SK-N-SH (cell line): ENCODE results near the gene MICB.

Experiments
- ELF1 ChIP-seq: IDR thresholded peaks from 2 replicates; pipeline ENCODE4 v1.4.0; 2012
- MXI1 ChIP-seq: IDR thresholded peaks from 2 replicates; pipeline ENCODE4 v1.6.1; 2012; ENCODE audit warnings: mild to moderate bottlenecking, low read depth, low read length, improper control_type of control experiment
- NRF1 ChIP-seq: IDR thresholded peaks from 2 replicates; pipeline ENCODE4 v1.6.1; 2012; ENCODE audit warnings: low read depth, mild to moderate bottlenecking, low read length
- POLR2AphosphoS5 ChIP-seq: IDR thresholded peaks from 2 replicates; pipeline ENCODE4 v1.6.1; 2012; ENCODE audit warnings: low read depth, low read length
- SIN3A ChIP-seq: IDR thresholded peaks from 2 replicates; pipeline ENCODE4 v1.6.1; 2012; ENCODE audit warnings: low read depth, mild to moderate bottlenecking, low read length, moderate library complexity, borderline replicate concordance
- TAF1 ChIP-seq: IDR thresholded peaks from 2 replicates; pipeline ENCODE4 v1.6.1; 2012; ENCODE audit warnings: low read depth, mild to moderate bottlenecking, low read length, moderate library complexity, borderline replicate concordance
- TF ChIP-seq, protein P1 (sequence below): fragments of 200-600 bp; sonication (generic); IDR thresholded peaks from 2 replicates; pipeline ENCODE4 v1.6.1; 2017; ENCODE audit warnings: antibody characterized with exemption, mild to moderate bottlenecking, moderate library complexity
- TF ChIP-seq, protein P2 (sequence below): IDR thresholded peaks from 2 replicates; pipeline ENCODE4 v1.6.1; 2012; ENCODE audit warnings: mild to moderate bottlenecking, low read depth, low read length, moderate library complexity
- TF ChIP-seq, protein P3 (sequence below): fragments of 150-350 bp; IDR thresholded peaks from 2 replicates; pipeline ENCODE4 v1.6.1; 2017; ENCODE audit warnings: antibody characterized with exemption, low read length, low read depth, borderline replicate concordance
- TF ChIP-seq, protein P4 (sequence below): IDR thresholded peaks from 2 replicates; pipeline ENCODE4; 2012
- TF ChIP-seq, protein P5 (sequence below): IDR thresholded peaks from 2 replicates; pipeline ENCODE4 v1.4.0; 2012; ENCODE audit warnings: low read depth, borderline replicate concordance
- TF ChIP-seq, protein P6 (sequence below): IDR thresholded peaks from 2 replicates; pipeline ENCODE4 v1.4.0; 2012; ENCODE audit warnings: low read depth, borderline replicate concordance

DNA sequence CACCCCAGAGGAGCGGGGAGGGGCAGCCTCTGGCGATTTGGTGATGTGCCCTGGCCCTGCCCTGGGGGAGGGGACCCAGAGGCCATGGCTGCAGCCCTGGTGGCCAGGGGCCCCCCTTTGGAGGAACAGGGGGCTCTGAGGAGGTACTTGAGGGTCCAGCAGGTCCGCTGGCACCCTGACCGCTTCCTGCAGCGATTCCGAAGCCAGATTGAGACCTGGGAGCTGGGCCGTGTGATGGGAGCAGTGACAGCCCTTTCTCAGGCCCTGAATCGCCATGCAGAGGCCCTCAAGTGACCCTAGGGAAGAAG is 60.3 kb downstream of the MICB start:
- TF ChIP-seq, protein P1, sequence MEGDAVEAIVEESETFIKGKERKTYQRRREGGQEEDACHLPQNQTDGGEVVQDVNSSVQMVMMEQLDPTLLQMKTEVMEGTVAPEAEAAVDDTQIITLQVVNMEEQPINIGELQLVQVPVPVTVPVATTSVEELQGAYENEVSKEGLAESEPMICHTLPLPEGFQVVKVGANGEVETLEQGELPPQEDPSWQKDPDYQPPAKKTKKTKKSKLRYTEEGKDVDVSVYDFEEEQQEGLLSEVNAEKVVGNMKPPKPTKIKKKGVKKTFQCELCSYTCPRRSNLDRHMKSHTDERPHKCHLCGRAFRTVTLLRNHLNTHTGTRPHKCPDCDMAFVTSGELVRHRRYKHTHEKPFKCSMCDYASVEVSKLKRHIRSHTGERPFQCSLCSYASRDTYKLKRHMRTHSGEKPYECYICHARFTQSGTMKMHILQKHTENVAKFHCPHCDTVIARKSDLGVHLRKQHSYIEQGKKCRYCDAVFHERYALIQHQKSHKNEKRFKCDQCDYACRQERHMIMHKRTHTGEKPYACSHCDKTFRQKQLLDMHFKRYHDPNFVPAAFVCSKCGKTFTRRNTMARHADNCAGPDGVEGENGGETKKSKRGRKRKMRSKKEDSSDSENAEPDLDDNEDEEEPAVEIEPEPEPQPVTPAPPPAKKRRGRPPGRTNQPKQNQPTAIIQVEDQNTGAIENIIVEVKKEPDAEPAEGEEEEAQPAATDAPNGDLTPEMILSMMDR: no peak
- TF ChIP-seq, protein P2, sequence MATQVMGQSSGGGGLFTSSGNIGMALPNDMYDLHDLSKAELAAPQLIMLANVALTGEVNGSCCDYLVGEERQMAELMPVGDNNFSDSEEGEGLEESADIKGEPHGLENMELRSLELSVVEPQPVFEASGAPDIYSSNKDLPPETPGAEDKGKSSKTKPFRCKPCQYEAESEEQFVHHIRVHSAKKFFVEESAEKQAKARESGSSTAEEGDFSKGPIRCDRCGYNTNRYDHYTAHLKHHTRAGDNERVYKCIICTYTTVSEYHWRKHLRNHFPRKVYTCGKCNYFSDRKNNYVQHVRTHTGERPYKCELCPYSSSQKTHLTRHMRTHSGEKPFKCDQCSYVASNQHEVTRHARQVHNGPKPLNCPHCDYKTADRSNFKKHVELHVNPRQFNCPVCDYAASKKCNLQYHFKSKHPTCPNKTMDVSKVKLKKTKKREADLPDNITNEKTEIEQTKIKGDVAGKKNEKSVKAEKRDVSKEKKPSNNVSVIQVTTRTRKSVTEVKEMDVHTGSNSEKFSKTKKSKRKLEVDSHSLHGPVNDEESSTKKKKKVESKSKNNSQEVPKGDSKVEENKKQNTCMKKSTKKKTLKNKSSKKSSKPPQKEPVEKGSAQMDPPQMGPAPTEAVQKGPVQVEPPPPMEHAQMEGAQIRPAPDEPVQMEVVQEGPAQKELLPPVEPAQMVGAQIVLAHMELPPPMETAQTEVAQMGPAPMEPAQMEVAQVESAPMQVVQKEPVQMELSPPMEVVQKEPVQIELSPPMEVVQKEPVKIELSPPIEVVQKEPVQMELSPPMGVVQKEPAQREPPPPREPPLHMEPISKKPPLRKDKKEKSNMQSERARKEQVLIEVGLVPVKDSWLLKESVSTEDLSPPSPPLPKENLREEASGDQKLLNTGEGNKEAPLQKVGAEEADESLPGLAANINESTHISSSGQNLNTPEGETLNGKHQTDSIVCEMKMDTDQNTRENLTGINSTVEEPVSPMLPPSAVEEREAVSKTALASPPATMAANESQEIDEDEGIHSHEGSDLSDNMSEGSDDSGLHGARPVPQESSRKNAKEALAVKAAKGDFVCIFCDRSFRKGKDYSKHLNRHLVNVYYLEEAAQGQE: no peak
- TF ChIP-seq ELF1: no peak
- no peak for TF ChIP-seq MXI1
- no peak for TF ChIP-seq POLR2AphosphoS5
- no peak for TF ChIP-seq NRF1
- no peak for TF ChIP-seq TAF1
- TF ChIP-seq, protein P3, sequence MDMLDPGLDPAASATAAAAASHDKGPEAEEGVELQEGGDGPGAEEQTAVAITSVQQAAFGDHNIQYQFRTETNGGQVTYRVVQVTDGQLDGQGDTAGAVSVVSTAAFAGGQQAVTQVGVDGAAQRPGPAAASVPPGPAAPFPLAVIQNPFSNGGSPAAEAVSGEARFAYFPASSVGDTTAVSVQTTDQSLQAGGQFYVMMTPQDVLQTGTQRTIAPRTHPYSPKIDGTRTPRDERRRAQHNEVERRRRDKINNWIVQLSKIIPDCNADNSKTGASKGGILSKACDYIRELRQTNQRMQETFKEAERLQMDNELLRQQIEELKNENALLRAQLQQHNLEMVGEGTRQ: no peak
- TF ChIP-seq, protein P4, sequence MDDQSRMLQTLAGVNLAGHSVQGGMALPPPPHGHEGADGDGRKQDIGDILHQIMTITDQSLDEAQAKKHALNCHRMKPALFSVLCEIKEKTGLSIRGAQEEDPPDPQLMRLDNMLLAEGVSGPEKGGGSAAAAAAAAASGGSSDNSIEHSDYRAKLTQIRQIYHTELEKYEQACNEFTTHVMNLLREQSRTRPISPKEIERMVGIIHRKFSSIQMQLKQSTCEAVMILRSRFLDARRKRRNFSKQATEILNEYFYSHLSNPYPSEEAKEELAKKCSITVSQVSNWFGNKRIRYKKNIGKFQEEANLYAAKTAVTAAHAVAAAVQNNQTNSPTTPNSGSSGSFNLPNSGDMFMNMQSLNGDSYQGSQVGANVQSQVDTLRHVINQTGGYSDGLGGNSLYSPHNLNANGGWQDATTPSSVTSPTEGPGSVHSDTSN: no peak
- TF ChIP-seq, protein P5, sequence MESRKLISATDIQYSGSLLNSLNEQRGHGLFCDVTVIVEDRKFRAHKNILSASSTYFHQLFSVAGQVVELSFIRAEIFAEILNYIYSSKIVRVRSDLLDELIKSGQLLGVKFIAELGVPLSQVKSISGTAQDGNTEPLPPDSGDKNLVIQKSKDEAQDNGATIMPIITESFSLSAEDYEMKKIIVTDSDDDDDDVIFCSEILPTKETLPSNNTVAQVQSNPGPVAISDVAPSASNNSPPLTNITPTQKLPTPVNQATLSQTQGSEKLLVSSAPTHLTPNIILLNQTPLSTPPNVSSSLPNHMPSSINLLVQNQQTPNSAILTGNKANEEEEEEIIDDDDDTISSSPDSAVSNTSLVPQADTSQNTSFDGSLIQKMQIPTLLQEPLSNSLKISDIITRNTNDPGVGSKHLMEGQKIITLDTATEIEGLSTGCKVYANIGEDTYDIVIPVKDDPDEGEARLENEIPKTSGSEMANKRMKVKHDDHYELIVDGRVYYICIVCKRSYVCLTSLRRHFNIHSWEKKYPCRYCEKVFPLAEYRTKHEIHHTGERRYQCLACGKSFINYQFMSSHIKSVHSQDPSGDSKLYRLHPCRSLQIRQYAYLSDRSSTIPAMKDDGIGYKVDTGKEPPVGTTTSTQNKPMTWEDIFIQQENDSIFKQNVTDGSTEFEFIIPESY: no peak
- TF ChIP-seq, protein P6, sequence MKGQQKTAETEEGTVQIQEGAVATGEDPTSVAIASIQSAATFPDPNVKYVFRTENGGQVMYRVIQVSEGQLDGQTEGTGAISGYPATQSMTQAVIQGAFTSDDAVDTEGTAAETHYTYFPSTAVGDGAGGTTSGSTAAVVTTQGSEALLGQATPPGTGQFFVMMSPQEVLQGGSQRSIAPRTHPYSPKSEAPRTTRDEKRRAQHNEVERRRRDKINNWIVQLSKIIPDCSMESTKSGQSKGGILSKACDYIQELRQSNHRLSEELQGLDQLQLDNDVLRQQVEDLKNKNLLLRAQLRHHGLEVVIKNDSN: no peak
- TF ChIP-seq SIN3A: no peak
